Measurements from ENCODE around the gene HPS1. TPM values are rescaled to one million over a fixed set of nuclear protein-coding genes. Genes with fewer than 3 reads are reported as not detected.

HPS1 gene
- total and polyA plus RNA-seq, 10 of the 15 experiments (the other 5 are each of a cell fraction or from before 2014, with no cell fraction given) = 27.1 to 138 (median 54.8) TPM

- SMC1A ChIA-PET (ENCODE audit: uncharacterized antibody, unreplicated experiment) = no interaction called here
- no peak for FAIRE-seq
Measured at GRCh38 chr10:98377001-98377400, 69.7 kb downstream of the HPS1 start.

More at GRCh38 chr10:98377001-98377400, 69.7 kb downstream of the HPS1 start:
- ATAC-seq (no peak), DNase-seq (ENCODE audit: low read depth, low spot score) (no peak)
- no peaks in the 10 kb centered on the region; the same call in 2 of the 3 replicates for H3K9me3 ChIP-seq (replicated peaks; ENCODE audit: control insufficient read depth, insufficient read depth, low read length)
- H3K27ac ChIP-seq (ENCODE audit: control insufficient read depth, insufficient read depth) = no peak overlapping the region
- H3K9ac ChIP-seq (ENCODE audit: control insufficient read depth, insufficient read depth, low read length) = no peak overlapping the region
- no peaks in the 10 kb centered on the region for H3K79me2 ChIP-seq (ENCODE audit: control insufficient read depth, insufficient read depth, low read length)
- BruUV-seq (replicated peaks) = no TSS peak
- ChIA-PET CTCF (no interaction called here), RAD21 (ENCODE audit: unreplicated experiment) (no interaction called here), POLR2A (no interaction called here)
- no peaks in the 10 kb centered on the region; the same call in 1 of the 2 replicates for H4K20me1 ChIP-seq (ENCODE audit: control insufficient read depth, insufficient read depth)
- in situ Hi-C loops (cut with MboI) = no loop called here
- H3K4me3 ChIP-seq = no peak overlapping the region
- no peaks in the 10 kb centered on the region for H3K27me3 ChIP-seq (replicated peaks in 1 of 2; ENCODE audit: control insufficient read depth in 2 of 2, insufficient read depth in 2 of 2, low read length in 1 of 2)
- H3K4me1 ChIP-seq (ENCODE audit: control insufficient read depth, insufficient read depth, low read length) = no peaks in the 10 kb centered on the region
- intact Hi-C loops (cut with micrococcal nuclease; ENCODE audit: unreplicated experiment) = no loop called here
- no peaks in the 10 kb centered on the region for H3K36me3 ChIP-seq (ENCODE audit: control insufficient read depth in 2 of 2, insufficient read depth in 2 of 2, low read length in 1 of 2)
- 0% methylated on average over 2 of the region's 2 CpGs for WGBS (ENCODE audit: insufficient coverage, insufficient replicate concordance, low lambda C conversion rate, missing lambda C conversion rate)
- no peak for TF ChIP-seq IRF3 (IDR thresholded peaks at IDR 0.05)
- TF ChIP-seq CBX5 (IDR thresholded peaks at IDR 0.05; ENCODE audit: low read depth) = no peak
- TF ChIP-seq BACH1 (IDR thresholded peaks at IDR 0.05; ENCODE audit: borderline replicate concordance) = no peak
- TF ChIP-seq IKZF2 (IDR thresholded peaks at IDR 0.05) = no peak
- TF ChIP-seq RCOR1 (conservative IDR thresholded peaks at IDR 0.05; ENCODE audit: low read depth, low read length) = no peak
- no peak for TF ChIP-seq RUNX3 (IDR thresholded peaks at IDR 0.05; ENCODE audit: low read length)
- TF ChIP-seq KDM1A (IDR thresholded peaks at IDR 0.05; ENCODE audit: borderline replicate concordance) = no peak
- no peak for TF ChIP-seq KAT2A (conservative IDR thresholded peaks at IDR 0.05; ENCODE audit: control insufficient read depth, low read depth, low read length)
- no peak for TF ChIP-seq TAF1 (IDR thresholded peaks at IDR 0.05; ENCODE audit: borderline replicate concordance, low read depth, low read length)
- TF ChIP-seq NFIC (IDR thresholded peaks at IDR 0.05; ENCODE audit: low read depth, low read length) = no peak
- no peak for TF ChIP-seq NFYB (IDR thresholded peaks at IDR 0.05; ENCODE audit: insufficient read depth, low read depth, low read length)
- TF ChIP-seq NFXL1 (IDR thresholded peaks at IDR 0.05; ENCODE audit: borderline replicate concordance) = no peak
- no peak for TF ChIP-seq ATF7 (IDR thresholded peaks at IDR 0.05; ENCODE audit: low read depth)
- TF ChIP-seq MTA2 (IDR thresholded peaks at IDR 0.05; ENCODE audit: low read depth) = no peak
- TF ChIP-seq TARDBP (IDR thresholded peaks at IDR 0.05; ENCODE audit: borderline replicate concordance) = no peak
- TF ChIP-seq SUZ12 (IDR thresholded peaks at IDR 0.05; ENCODE audit: unreplicated experiment) = no peak
- H2AFZ ChIP-seq (ENCODE audit: control insufficient read depth, low read depth, low read length) = no peak overlapping the region
- H3K4me2 ChIP-seq (ENCODE audit: control insufficient read depth, insufficient read depth) = no peak overlapping the region
